Large intestine (tissue), 3 donors: ENCODE measurements around the gene TNNT3. TPM values are rescaled to one million over a fixed set of nuclear protein-coding genes. Genes with fewer than 3 reads are reported as not detected.

Experiments
- DNase-seq, 2 donors: peaks; one replicate each; pipeline versions ENCODE4 v3.0.0 to v3.0.0-alpha.2; 2013
- H3K27ac ChIP-seq: one replicate; pipeline ENCODE4 v1.5.1; 2013; ENCODE audit warnings: low read length
- H3K27me3 ChIP-seq: 2 replicates; pipeline ENCODE4 v1.6.1; 2013; ENCODE audit warnings: low read length; ENCODE audit not compliant: control insufficient read depth, insufficient read depth
- H3K36me3 ChIP-seq: 2 replicates; pipeline ENCODE4 v1.6.1; 2013; ENCODE audit warnings: low read length; ENCODE audit not compliant: control insufficient read depth, insufficient read depth
- H3K4me1 ChIP-seq: one replicate; pipeline ENCODE4 v1.6.1; 2013; ENCODE audit warnings: low read length; ENCODE audit not compliant: control insufficient read depth, insufficient read depth
- H3K4me3 ChIP-seq: one replicate; pipeline ENCODE4 v1.5.1; 2013; ENCODE audit warnings: low read length
- H3K9me3 ChIP-seq: one replicate; pipeline ENCODE4 v1.6.1; 2013; ENCODE audit warnings: mild to moderate bottlenecking, low read depth, low read length, moderate library complexity; ENCODE audit not compliant: control insufficient read depth
- WGBS: methylation state at CpG from one replicate; pipeline ENCODE4 v1.1.5; 2013; ENCODE audit warnings: low lambda C conversion rate; ENCODE audit not compliant: insufficient coverage; 5-methylcytosine and 5-hydroxymethylcytosine counted together
- polyA plus RNA-seq: library from polyadenylated mRNA; unstranded; fragments of 120-200 nt; gene quantifications from one replicate; pipeline ENCODE4 v1.2.1, GENCODE V29; 2013

The TNNT3 gene
- polyA plus RNA-seq, 1 donor = 11.9 TPM

GRCh38 chr11:1906181-1906580 is 13.3 kb upstream of the TNNT3 start:
- WGBS = 41% methylated on average over 4 of the region's 5 CpGs
- no peaks in the 10 kb centered on the region for H3K27me3 ChIP-seq
- H3K9me3 ChIP-seq = no peaks in the 10 kb centered on the region
- no peaks in the 10 kb centered on the region for H3K36me3 ChIP-seq
- H3K4me1 ChIP-seq = peaks cover 4% of the 10 kb centered on the region
- no peak overlapping the region for H3K4me3 ChIP-seq
- no peak for DNase-seq
- H3K27ac ChIP-seq = peak overlapping the region; percentile 32

GRCh38 chr11:1906611-1907423 is 12.7 kb upstream of the TNNT3 start:
- Histone ChIP-seq H3K9me3 (no peaks in the 10 kb centered on the region), H3K27ac (peak overlapping the region; percentile 32), H3K36me3 (no peaks in the 10 kb centered on the region), H3K27me3 (no peaks in the 10 kb centered on the region), H3K4me3 (no peak overlapping the region), H3K4me1 (peaks cover 4% of the 10 kb centered on the region)
- DNase-seq = no peak
- WGBS = no CpG with 5 or more reads among the region's 14 CpGs

GRCh38 chr11:1908618-1909017 is 10.9 kb upstream of the TNNT3 start:
- H3K27me3 ChIP-seq = no peaks in the 10 kb centered on the region
- H3K4me3 ChIP-seq = no peak overlapping the region
- peak overlapping the region; percentile 66 for H3K27ac ChIP-seq
- no peaks in the 10 kb centered on the region for H3K9me3 ChIP-seq
- H3K36me3 ChIP-seq = no peaks in the 10 kb centered on the region
- peaks cover 4% of the 10 kb centered on the region for H3K4me1 ChIP-seq
- DNase-seq = peak in 1 of 2 donors; percentile 25
- WGBS = 40% methylated on average over 2 of the region's 9 CpGs

GRCh38 chr11:1909524-1909923 is 10.0 kb upstream of the TNNT3 start:
- DNase-seq = no peak
- WGBS = no CpG with 5 or more reads among the region's 7 CpGs

GRCh38 chr11:1912289-1912878 is 7.1 kb upstream of the TNNT3 start:
- Histone ChIP-seq H3K27ac (no peak overlapping the region), H3K4me3 (no peak overlapping the region)
- 76% methylated on average over 5 of the region's 13 CpGs for WGBS

More at GRCh38 chr11:1909524-1909923, 10.0 kb upstream of the TNNT3 start:
- Histone ChIP-seq H3K9me3 (no peaks in the 10 kb centered on the region), H3K4me3 (no peak overlapping the region), H3K36me3 (no peaks in the 10 kb centered on the region), H3K4me1 (peaks cover 4% of the 10 kb centered on the region), H3K27ac (no peak overlapping the region), H3K27me3 (no peaks in the 10 kb centered on the region)

GRCh38 chr11:1913271-1914060 is 6.0 kb upstream of the TNNT3 start:
- no peak for DNase-seq
- H3K4me3 ChIP-seq = no peak overlapping the region
- H3K36me3 ChIP-seq = no peaks in the 10 kb centered on the region
- no peaks in the 10 kb centered on the region for H3K4me1 ChIP-seq
- no CpG with 5 or more reads among the region's 31 CpGs for WGBS
- H3K27me3 ChIP-seq = no peaks in the 10 kb centered on the region
- H3K27ac ChIP-seq = no peak overlapping the region
- H3K9me3 ChIP-seq = no peaks in the 10 kb centered on the region

More at GRCh38 chr11:1912289-1912878, 7.1 kb upstream of the TNNT3 start:
- Histone ChIP-seq H3K9me3 (no peaks in the 10 kb centered on the region), H3K36me3 (no peaks in the 10 kb centered on the region), H3K27me3 (no peaks in the 10 kb centered on the region), H3K4me1 (peaks cover 4% of the 10 kb centered on the region)
- no peak for DNase-seq

GRCh38 chr11:1915795-1916131 is 3.7 kb upstream of the TNNT3 start:
- 94% methylated on average over 2 of the region's 2 CpGs for whole genome bisulfite sequencing
- no peaks in the 10 kb centered on the region for H3K36me3 ChIP-seq
- no peak overlapping the region for H3K4me3 ChIP-seq
- H3K9me3 ChIP-seq = no peaks in the 10 kb centered on the region
- H3K4me1 ChIP-seq = no peaks in the 10 kb centered on the region
- no peak for DNase-seq
- no peaks in the 10 kb centered on the region for H3K27me3 ChIP-seq
- H3K27ac ChIP-seq = no peak overlapping the region

GRCh38 chr11:1916132-1916985 is 3.1 kb upstream of the TNNT3 start:
- Histone ChIP-seq H3K9me3 (no peaks in the 10 kb centered on the region), H3K4me3 (no peak overlapping the region), H3K36me3 (no peaks in the 10 kb centered on the region), H3K4me1 (no peaks in the 10 kb centered on the region), H3K27me3 (no peaks in the 10 kb centered on the region), H3K27ac (no peak overlapping the region)
- DNase-seq = no peak
- no CpG with 5 or more reads among the region's 14 CpGs for WGBS

GRCh38 chr11:1916986-1917522 is 2.4 kb upstream of the TNNT3 start:
- no peaks in the 10 kb centered on the region for H3K9me3 ChIP-seq
- no peak overlapping the region for H3K4me3 ChIP-seq
- H3K4me1 ChIP-seq = no peaks in the 10 kb centered on the region
- WGBS = no CpG with 5 or more reads among the region's 8 CpGs
- H3K27me3 ChIP-seq = no peaks in the 10 kb centered on the region
- H3K36me3 ChIP-seq = no peaks in the 10 kb centered on the region
- DNase-seq = no peak
- no peak overlapping the region for H3K27ac ChIP-seq
